Cardiac fibroblast (primary cell): ENCODE measurements around the gene OXSM.
A peak's percentile ranks its signal among the peaks of the same experiment; 100 is the strongest.

Experiments used
- DNase-seq, 2 donors: peaks; one replicate each; pipeline versions ENCODE4 v3.0.0 to v3.0.0-alpha.2; 2010; ENCODE audit warnings: low read depth in 2 of 2
- H3K4me3 ChIP-seq, 2 donors: replicated peaks in 1 of 2; 1 replicate in 1 of 2; 2 replicates in 1 of 2; pipeline ENCODE4 v1.5.1; 2011; ENCODE audit warnings: low read depth in 2 of 2, low read length in 2 of 2, mild to moderate bottlenecking in 2 of 2, moderate library complexity in 1 of 2
- TF ChIP-seq, protein P1 (sequence below): IDR thresholded peaks from one replicate; pipeline ENCODE4 v1.5.1; 2011; ENCODE audit warnings: low read depth, mild to moderate bottlenecking, low read length, inconsistent platforms

The OXSM gene

DNA sequence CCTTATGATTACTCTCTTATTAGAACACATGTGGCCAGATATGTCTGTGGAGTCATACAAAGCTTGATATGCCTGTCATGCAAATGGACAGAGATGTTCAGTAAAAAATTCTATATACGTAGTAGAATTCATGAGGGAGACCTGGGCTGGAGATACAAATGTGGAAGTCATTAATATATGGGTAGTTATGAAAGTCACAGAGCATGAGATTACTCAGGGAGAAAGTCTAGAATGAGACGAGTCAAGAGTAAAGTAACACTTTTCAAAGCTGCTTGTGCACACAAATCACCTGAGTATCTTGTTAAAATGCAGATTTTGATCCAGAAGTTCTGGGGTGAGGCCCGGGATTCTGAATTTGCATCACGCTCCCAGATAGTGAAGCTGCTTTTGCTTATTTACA is 28.4 kb downstream of the OXSM start:
- TF ChIP-seq, protein P1, sequence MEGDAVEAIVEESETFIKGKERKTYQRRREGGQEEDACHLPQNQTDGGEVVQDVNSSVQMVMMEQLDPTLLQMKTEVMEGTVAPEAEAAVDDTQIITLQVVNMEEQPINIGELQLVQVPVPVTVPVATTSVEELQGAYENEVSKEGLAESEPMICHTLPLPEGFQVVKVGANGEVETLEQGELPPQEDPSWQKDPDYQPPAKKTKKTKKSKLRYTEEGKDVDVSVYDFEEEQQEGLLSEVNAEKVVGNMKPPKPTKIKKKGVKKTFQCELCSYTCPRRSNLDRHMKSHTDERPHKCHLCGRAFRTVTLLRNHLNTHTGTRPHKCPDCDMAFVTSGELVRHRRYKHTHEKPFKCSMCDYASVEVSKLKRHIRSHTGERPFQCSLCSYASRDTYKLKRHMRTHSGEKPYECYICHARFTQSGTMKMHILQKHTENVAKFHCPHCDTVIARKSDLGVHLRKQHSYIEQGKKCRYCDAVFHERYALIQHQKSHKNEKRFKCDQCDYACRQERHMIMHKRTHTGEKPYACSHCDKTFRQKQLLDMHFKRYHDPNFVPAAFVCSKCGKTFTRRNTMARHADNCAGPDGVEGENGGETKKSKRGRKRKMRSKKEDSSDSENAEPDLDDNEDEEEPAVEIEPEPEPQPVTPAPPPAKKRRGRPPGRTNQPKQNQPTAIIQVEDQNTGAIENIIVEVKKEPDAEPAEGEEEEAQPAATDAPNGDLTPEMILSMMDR = no peak
- no peak overlapping the region for H3K4me3 ChIP-seq
- DNase-seq = no peak

- H3K4me3 ChIP-seq = no peak overlapping the region
- peak; percentile 92 to 98 for DNase-seq
- TF ChIP-seq, protein P1 = no peak
Observed at GRCh38 chr3:25820366-25820765, 30.5 kb downstream of the OXSM start.

DNA sequence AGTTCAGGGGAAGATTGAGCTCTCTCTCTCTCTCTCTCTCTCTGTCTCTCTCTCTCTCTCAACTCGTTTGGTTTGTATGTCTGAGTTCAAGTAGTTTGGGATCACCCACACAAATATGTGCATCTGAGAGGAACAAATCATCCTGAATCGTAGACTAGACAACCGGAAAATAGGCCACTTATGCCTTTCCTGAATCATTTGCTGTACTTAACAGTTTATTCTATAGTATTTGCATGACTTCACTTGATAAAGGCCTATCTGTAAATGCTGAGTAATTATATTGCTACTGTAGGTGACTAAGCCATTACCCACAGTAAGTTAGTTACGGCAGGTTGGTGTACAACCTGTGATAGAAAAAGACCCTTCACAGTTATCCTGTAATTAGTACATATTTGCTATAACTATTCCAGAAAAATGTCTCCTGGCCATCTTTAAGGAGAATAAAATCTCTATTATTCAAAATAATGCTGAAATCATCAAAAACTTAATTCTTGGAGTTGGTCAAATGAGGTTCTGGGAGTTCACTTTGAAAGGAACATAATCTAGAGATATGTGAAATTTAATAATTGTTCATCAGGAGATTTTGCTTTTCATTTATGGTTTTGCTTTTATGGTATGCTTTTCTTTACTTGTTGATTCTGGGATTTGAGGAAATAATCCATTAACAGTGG is 31.1 kb downstream of the OXSM start:
- DNase-seq = no peak
- TF ChIP-seq, protein P1 = no peak
- no peak overlapping the region for H3K4me3 ChIP-seq

DNA sequence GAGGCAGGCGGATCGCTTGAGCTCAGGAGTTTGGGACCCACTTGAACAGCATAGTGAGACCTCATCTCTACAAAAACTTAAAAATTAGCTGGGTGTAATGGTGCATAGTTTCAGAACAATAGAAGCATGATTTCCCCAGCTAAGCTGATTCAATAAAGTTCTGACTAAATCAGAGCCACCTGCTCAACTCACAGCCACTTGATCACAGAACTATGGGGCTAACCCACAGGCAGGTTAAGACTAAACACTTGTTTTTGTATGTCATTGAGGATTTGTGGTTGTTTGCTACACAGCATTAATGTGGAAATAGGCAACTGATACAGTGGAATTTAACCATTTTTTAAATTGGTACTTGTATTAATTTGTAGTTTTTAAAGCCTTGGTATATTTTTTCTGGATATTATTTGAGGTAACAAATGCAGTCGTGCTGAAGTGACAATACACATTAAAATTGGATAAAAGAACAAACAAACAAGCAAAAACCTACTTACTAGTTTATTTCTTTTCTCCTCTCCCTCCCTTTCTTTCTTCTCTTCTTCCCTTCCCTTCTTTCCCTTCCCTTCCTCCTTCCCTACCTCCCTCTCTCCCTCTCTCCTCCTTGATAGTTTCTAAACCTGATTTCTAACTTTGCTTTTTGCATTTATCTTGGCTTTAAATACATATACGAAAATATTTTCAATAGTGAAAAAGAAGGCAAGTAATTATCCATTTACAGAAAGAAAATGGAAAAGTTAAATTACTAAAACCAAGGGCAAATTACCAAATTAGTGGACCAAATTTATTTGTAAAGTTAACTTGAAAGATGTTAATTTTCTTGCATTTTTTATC is 32.1 kb downstream of the OXSM start:
- no peak for DNase-seq
- TF ChIP-seq, protein P1 = no peak
- H3K4me3 ChIP-seq = no peak overlapping the region

GRCh38 chr3:25823314-25823713 is 33.4 kb downstream of the OXSM start:
- H3K4me3 ChIP-seq = no peak overlapping the region
- TF ChIP-seq, protein P1 = no peak
- no peak for DNase-seq

DNA sequence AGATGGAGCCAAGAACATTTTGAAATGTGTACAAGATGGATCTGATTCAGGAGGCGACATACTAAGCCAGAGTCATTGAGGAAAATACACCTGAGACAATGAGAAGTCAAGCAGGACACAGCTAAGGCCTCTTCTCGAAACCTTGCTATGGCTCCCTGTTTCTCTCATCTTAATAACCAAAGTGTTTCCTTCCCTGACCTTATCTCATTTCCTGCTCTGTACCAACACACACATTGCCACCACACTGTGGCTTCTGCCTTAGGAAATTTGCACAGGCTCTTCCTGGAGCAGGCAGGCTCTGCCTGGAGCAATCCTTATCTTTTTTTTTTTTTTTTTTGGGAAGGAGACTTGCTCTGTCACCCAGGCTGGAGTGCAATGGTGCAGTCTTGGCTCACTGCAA is 36.6 kb downstream of the OXSM start:
- TF ChIP-seq, protein P1 = no peak
- no peak for DNase-seq

More for the DNA sequence above, 36.6 kb downstream of the OXSM start:
- no peak overlapping the region for H3K4me3 ChIP-seq
